Body of pancreas (tissue), 4 donors: ENCODE data around the gene RALGPS2.

Source experiments
- CTCF ChIP-seq, 7 experiments: fragments of 450-650 bp in 4 of 7; fragments of 200-600 bp in 3 of 7; sonication (generic) in 3 of 7; IDR thresholded peaks; one replicate each; pipeline ENCODE4 v1.5.1; 2016 to 2019; ENCODE audit warnings: antibody characterized with exemption in 7 of 7
- POLR2A ChIP-seq, 3 donors: fragments of 450-650 bp; IDR thresholded peaks; one replicate each; pipeline ENCODE4 v1.6.1; 2016; ENCODE audit warnings: antibody characterized with exemption in 3 of 3, mild to moderate bottlenecking in 2 of 3

DNA sequence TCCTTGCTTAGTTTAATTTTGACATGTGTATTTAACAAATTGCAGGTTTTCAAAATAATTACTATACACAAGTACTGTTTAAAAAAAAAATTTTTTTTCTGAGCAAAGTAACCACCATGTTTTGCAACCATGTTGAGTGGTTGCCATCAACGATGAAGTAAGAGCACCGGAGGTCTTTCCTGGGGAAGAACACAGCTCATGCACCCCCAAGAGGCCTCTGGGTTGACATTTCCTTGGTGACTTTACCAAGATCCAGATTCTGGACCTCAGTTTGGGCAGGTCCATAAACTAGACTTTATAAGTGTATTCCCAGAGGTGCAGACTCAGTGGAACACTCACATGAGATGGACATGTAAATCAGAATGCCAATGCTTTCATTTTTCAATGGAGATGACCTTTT lies 36.8 kb upstream of the RALGPS2 start:
- TF ChIP-seq POLR2A (IDR thresholded peaks at IDR 0.05): no peak
- no peak for TF ChIP-seq CTCF (IDR thresholded peaks at IDR 0.05)
